Uterus (tissue), 4 donors: ENCODE results near the gene IQSEC1. TPM values are rescaled to one million over a fixed set of nuclear protein-coding genes. Genes with fewer than 3 reads are reported as not detected.

ENCODE experiments used
- DNase-seq, 2 donors: peaks; one replicate each; pipeline ENCODE4 v3.0.0-alpha.2; 2019 to 2020
- H3K27ac ChIP-seq, 2 donors: fragments of 200-600 bp; sonication (generic); 1 replicate in 1 of 2; 2 replicates in 1 of 2; pipeline ENCODE4 v1.5.1; 2016 to 2018
- H3K27me3 ChIP-seq, 2 donors: fragments of 200-600 bp; sonication (generic); one replicate each; pipeline ENCODE4 v1.5.1; 2018 to 2019; ENCODE audit warnings: control low read depth in 1 of 2
- H3K36me3 ChIP-seq, 2 donors: fragments of 200-600 bp; sonication (generic); one replicate each; pipeline ENCODE4 v1.5.1; 2019; ENCODE audit warnings: control low read depth in 1 of 2
- H3K4me1 ChIP-seq, 2 donors: fragments of 200-600 bp; sonication (generic); one replicate each; pipeline ENCODE4 v1.5.1; 2018 to 2019; ENCODE audit warnings: control low read depth in 1 of 2
- H3K4me3 ChIP-seq, 2 donors: fragments of 200-600 bp; sonication (generic); 1 replicate in 1 of 2; 2 replicates in 1 of 2; pipeline ENCODE4 v1.5.1; 2018 to 2019; ENCODE audit warnings: mild to moderate bottlenecking in 1 of 2
- H3K9me3 ChIP-seq, 2 donors: fragments of 200-600 bp; sonication (generic); one replicate each; pipeline ENCODE4 v1.5.1; 2019; ENCODE audit warnings: control low read depth in 1 of 2
- CTCF ChIP-seq, 4 experiments: fragments of 200-600 bp in 2 of 4; fragments of 450-650 bp in 2 of 4; sonication (generic) in 2 of 4; IDR thresholded peaks; one replicate each; pipeline ENCODE4 v1.5.1; 2016 to 2019; ENCODE audit warnings: antibody characterized with exemption in 4 of 4, mild to moderate bottlenecking in 2 of 4, moderate library complexity in 1 of 4
- POLR2A ChIP-seq, 2 donors: fragments of 450-650 bp; IDR thresholded peaks; one replicate each; pipeline ENCODE4 v1.6.1; 2016; ENCODE audit warnings: antibody characterized with exemption in 2 of 2, mild to moderate bottlenecking in 1 of 2, moderate library complexity in 1 of 2
- intact Hi-C: fragments of 100-400 bp; cut with DNase I; formaldehyde crosslinking; loops from one replicate; pipeline ENCODE4 v1.15.1; 2023; ENCODE audit warnings: low total_unique reads
- total RNA-seq, 4 donors: library from RNA; depleted of rRNA in 3 of 4; stranded (reverse); fragments of >200 nt in 3 of 4; gene quantifications; one replicate each; pipeline versions ENCODE4 v1.1.0 to v1.2.4, GENCODE V29; 2014 to 2023
- donor health status: DM: yes; HTN: yes; CAD: no.

IQSEC1 gene
- total RNA-seq, 4 donors from 2014 or later, result 17.9 to 61.4 (median 49.7) TPM

DNA sequence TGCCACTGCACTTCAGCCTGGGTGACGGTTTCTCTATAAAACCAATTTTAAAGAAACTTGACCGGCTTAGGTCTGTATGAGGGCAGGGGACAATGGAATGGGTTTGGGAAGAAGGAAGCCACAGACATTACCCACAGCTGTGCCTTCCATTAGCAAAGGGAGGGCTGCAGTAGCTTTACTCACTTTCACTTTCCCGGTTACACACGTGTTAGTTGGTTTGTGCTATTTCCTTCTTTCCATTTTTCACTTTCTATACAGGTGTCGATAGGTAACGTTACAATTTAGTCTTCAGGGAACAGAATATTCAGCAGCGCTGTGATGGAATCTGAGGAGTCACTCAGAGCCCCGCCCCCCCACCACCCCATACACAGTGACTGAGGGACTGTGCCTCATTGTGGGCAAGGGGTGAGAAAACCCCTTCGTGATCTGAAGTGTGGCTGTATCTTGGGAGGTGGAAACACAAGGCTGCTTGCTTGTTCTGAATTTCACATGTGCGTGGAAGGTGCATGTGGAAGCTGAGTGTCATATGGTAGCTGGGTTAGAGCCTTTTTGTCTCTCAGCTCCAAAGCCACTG lies 187.0 kb downstream of the IQSEC1 start:
- TF ChIP-seq CTCF (IDR thresholded peaks at IDR 0.05) (no peak), POLR2A (IDR thresholded peaks at IDR 0.05) (no peak)
- DNase-seq, result no peak
- intact Hi-C loops, result no loop called here
- Histone ChIP-seq H3K9me3 (no peaks in the 10 kb centered on the region), H3K27ac (no peak overlapping the region), H3K27me3 (no peaks in the 10 kb centered on the region), H3K4me1 (no peaks in the 10 kb centered on the region), H3K36me3 (no peaks in the 10 kb centered on the region), H3K4me3 (no peak overlapping the region)

DNA sequence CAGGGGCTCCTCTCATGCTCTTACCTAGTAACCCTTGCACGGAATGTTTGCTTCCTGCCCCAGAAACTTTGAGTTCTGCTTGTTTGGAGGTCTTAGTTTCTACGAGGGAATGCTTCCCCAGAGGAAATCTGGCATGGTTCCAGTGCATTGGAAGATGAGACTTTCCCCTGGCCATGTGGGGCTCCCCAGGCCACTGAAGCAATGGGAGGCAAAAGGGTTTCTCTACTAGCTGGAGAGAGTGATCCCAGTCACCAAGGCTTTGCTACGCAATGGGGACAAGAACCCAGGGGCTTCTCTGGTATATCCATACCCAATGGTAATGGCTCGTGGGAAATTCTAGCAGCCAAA lies 187.7 kb downstream of the IQSEC1 start:
- H3K36me3 ChIP-seq, result no peaks in the 10 kb centered on the region
- H3K4me1 ChIP-seq, result no peaks in the 10 kb centered on the region
- H3K27me3 ChIP-seq, result no peaks in the 10 kb centered on the region
- H3K9me3 ChIP-seq, result no peaks in the 10 kb centered on the region
- no peak for DNase-seq
- no peak for TF ChIP-seq CTCF (IDR thresholded peaks at IDR 0.05)
- no peak for TF ChIP-seq POLR2A (IDR thresholded peaks at IDR 0.05)
- intact Hi-C loops, result no loop called here
- no peak overlapping the region for H3K27ac ChIP-seq
- H3K4me3 ChIP-seq, result no peak overlapping the region

GRCh38 chr3:12884790-12885582 lies 188.2 kb downstream of the IQSEC1 start:
- H3K36me3 ChIP-seq, result no peaks in the 10 kb centered on the region
- no peak overlapping the region for H3K4me3 ChIP-seq
- no peak overlapping the region for H3K27ac ChIP-seq
- no peak for DNase-seq
- no peaks in the 10 kb centered on the region for H3K9me3 ChIP-seq
- no peaks in the 10 kb centered on the region for H3K27me3 ChIP-seq
- H3K4me1 ChIP-seq, result no peaks in the 10 kb centered on the region
- intact Hi-C loops, result no loop called here
- TF ChIP-seq CTCF (IDR thresholded peaks at IDR 0.05), result no peak
- no peak for TF ChIP-seq POLR2A (IDR thresholded peaks at IDR 0.05)

- H3K4me1 ChIP-seq, result no peaks in the 10 kb centered on the region
- no peak overlapping the region for H3K4me3 ChIP-seq
- peak; percentile 49 to 58 for DNase-seq
- H3K9me3 ChIP-seq, result no peaks in the 10 kb centered on the region
- H3K36me3 ChIP-seq, result no peaks in the 10 kb centered on the region
- no peak for TF ChIP-seq POLR2A (IDR thresholded peaks at IDR 0.05)
- TF ChIP-seq CTCF (IDR thresholded peaks at IDR 0.05), result no peak
- intact Hi-C loops, result no loop called here
- no peak overlapping the region for H3K27ac ChIP-seq
- H3K27me3 ChIP-seq, result no peaks in the 10 kb centered on the region
Measured at GRCh38 chr3:12884186-12884680, 189.0 kb downstream of the IQSEC1 start.
